Suprapubic skin (tissue), 4 donors: ENCODE measurements around the gene CDA.

ENCODE experiments used
- POLR2A ChIP-seq, 2 donors: fragments of 450-650 bp; IDR thresholded peaks; one replicate each; pipeline ENCODE4 v1.6.1; 2017; ENCODE audit warnings: antibody characterized with exemption in 2 of 2, mild to moderate bottlenecking in 2 of 2, moderate library complexity in 2 of 2
- POLR2AphosphoS5 ChIP-seq, 3 donors: sonication (generic); formaldehyde crosslinking; IDR thresholded peaks; one replicate each; pipeline ENCODE4 v1.6.1; 2017; ENCODE audit warnings: antibody characterized with exemption in 3 of 3
- TF ChIP-seq, protein P1 (sequence below), 2 donors: fragments of 200-600 bp in 1 of 2; fragments of 450-650 bp in 1 of 2; sonication (generic) in 1 of 2; IDR thresholded peaks; one replicate each; pipeline ENCODE4 v1.5.1; 2016 to 2019; ENCODE audit warnings: antibody characterized with exemption in 2 of 2, mild to moderate bottlenecking in 1 of 2, moderate library complexity in 1 of 2

DNA sequence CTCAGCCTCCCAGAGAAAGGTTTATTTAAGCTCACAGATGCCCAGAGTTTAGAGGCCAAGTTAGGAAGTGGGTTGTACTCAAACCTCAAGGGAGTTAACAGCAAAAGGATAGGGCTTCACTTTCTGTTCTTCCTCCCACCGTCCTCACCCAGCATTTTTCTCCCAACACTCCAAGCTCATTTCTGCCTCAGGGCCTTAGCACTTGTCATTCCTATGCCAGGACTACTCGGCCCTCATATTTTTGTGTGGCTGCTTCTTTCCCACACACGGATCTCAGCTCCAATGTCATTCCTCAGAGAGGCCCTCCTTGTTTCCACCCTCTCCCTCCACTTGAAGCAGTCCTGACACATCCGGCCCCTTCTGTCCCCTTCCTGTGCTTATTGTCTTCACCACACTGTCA lies 23.7 kb upstream of the CDA start:
- TF ChIP-seq POLR2AphosphoS5 (IDR thresholded peaks at IDR 0.05), result no peak
- no peak for TF ChIP-seq POLR2A (IDR thresholded peaks at IDR 0.05)
- TF ChIP-seq, protein P1, sequence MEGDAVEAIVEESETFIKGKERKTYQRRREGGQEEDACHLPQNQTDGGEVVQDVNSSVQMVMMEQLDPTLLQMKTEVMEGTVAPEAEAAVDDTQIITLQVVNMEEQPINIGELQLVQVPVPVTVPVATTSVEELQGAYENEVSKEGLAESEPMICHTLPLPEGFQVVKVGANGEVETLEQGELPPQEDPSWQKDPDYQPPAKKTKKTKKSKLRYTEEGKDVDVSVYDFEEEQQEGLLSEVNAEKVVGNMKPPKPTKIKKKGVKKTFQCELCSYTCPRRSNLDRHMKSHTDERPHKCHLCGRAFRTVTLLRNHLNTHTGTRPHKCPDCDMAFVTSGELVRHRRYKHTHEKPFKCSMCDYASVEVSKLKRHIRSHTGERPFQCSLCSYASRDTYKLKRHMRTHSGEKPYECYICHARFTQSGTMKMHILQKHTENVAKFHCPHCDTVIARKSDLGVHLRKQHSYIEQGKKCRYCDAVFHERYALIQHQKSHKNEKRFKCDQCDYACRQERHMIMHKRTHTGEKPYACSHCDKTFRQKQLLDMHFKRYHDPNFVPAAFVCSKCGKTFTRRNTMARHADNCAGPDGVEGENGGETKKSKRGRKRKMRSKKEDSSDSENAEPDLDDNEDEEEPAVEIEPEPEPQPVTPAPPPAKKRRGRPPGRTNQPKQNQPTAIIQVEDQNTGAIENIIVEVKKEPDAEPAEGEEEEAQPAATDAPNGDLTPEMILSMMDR (IDR thresholded peaks at IDR 0.05), result no peak
